CD4-positive, alpha-beta T cell (primary cell): ENCODE data around the gene FCGR3B. TPM values are rescaled to one million over a fixed set of nuclear protein-coding genes. Genes with fewer than 3 reads are reported as not detected.

Experiments used
- total RNA-seq, 174 experiments: library from RNA in 2 of 174; stranded (reverse) in 2 of 174; gene quantifications; one replicate each; pipeline ENCODE4 v1.2.3 and lab custom pipeline; 2021 to 2026

FCGR3B gene
- total RNA-seq, 2 experiments from 2014 or later: not detected

Other genes starting within 250 kb of the FCGR3B start
- under 1 TPM; 0.63 to 0.89 TPM for gene FCGR2A, start 125.7 kb downstream of the FCGR3B start, total RNA-seq
- 1 to 10 TPM in 1 of 2 experiments, under 1 TPM in 1; 0.78 to 1.0 TPM for gene HSPA6, start 106.6 kb downstream of the FCGR3B start, total RNA-seq
- gene FCGR3A, start 81.4 kb downstream of the FCGR3B start, total RNA-seq: under 1 TPM; 0.25 to 0.34 TPM
- gene FCGR2B, start 32.0 kb upstream of the FCGR3B start, total RNA-seq: under 1 TPM in 1 of 2 experiments, not detected in 1; 0.36 TPM
- not detected for gene FCRLA, start 76.1 kb upstream of the FCGR3B start, total RNA-seq
- under 1 TPM in 1 of 2 experiments, not detected in 1; 0.11 TPM for gene FCRLB, start 90.4 kb upstream of the FCGR3B start, total RNA-seq
- 10 to 100 TPM; 20.3 to 23.0 TPM for gene DUSP12, start 118.6 kb upstream of the FCGR3B start, total RNA-seq
- 10 to 100 TPM; 16.2 to 17.1 TPM for gene ATF6, start 135.1 kb upstream of the FCGR3B start, total RNA-seq